ENCODE measurements around the gene PAM. TPM values are rescaled to one million over a fixed set of nuclear protein-coding genes. Genes with fewer than 3 reads are reported as not detected.
A peak's percentile ranks its signal among the peaks of the same experiment; 100 is the strongest.

The PAM gene
- total and polyA plus RNA-seq, 12 donors, result 488 to 1,485 (median 1,074) TPM

- intact Hi-C loops (cut with DNase I), result loop anchor here in 1 of 10 donors (10.0 kb wide), 1 partner anchor 59 kb away; no protein-coding TSS in a partner anchor
- no peak for TF ChIP-seq CTCF (IDR thresholded peaks at IDR 0.05)
- Histone ChIP-seq H3K27ac (peak overlapping the region in 8 of 10 donors; percentile 85 to 95 (median 92)), H3K4me1 (peaks cover 0 to 54% (median 22%) of the 10 kb centered on the region in 9 donors), H3K27me3 (no peaks in the 10 kb centered on the region), H3K36me3 (peaks cover 0 to 3% (median 0%) of the 10 kb centered on the region in 9 donors), H3K9me3 (peaks cover 0 to 8% (median 0%) of the 10 kb centered on the region in 11 donors), H3K4me3 (peak overlapping the region in 1 of 10 donors; percentile 12)
- no peak for ATAC-seq
- DNase-seq, result no peak
Measured at GRCh38 chr5:102863764-102864560, 108.9 kb downstream of the PAM start.

GRCh38 chr5:102865171-102865509 is 110.0 kb downstream of the PAM start:
- peaks cover 0 to 8% (median 0%) of the 10 kb centered on the region in 11 donors for H3K9me3 ChIP-seq
- H3K27ac ChIP-seq, result peak overlapping the region; percentile 38 to 95 (median 91)
- no peak for TF ChIP-seq CTCF (IDR thresholded peaks at IDR 0.05)
- DNase-seq (no peak), ATAC-seq (peak in 3 of 8 donors; percentile 6 to 13 (median 12))
- 4 to 9% methylated on average over 3 of the region's 3 CpGs for WGBS, 2 donors
- H3K4me1 ChIP-seq, result peaks cover 0 to 57% (median 25%) of the 10 kb centered on the region in 9 donors
- intact Hi-C loops (cut with DNase I), result loop anchor here in 6 of 10 donors (5.0 to 10.0 kb wide), 5 partner anchors 60 to 102 kb away; no protein-coding TSS in a partner anchor
- peaks cover 0 to 13% (median 0%) of the 10 kb centered on the region in 9 donors for H3K36me3 ChIP-seq
- peak overlapping the region; percentile 56 to 83 (median 72) for H3K4me3 ChIP-seq
- H3K27me3 ChIP-seq, result no peaks in the 10 kb centered on the region

DNA sequence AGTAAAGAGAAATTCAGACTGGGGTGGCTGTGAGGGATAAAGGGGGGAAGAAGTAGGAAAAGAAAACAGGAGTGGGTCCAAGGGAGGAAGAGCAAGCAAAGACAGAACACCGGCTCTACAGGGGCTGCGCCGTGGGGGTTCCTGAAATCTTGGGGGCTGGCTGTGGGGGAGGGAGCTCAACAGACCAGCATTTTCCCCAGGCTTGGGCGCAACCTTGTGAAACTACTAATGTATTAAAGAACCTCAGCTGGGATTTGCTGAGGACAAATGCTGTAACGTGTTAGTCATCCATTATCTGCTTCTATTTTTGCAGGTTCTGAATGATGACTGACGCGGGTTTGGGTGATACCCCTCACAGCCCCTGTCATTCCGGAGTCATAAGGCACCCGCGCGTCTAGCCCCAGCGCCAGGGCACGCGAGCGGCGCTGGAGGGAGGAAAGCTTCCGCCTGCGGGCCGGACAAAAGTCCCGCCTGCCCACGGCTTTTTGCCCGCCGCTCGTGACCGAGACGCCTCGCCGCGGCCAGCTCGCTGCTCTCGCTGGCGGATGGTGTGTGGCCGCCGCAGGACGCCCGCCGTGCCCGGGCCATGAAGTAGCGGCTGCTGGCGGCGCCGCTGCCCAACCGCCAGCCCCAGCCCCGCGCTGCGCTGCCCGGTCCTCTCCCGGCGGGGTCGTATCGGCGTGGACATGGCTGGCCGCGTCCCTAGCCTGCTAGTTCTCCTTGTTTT is 110.6 kb downstream of the PAM start:
- peak; percentile 89 to 98 (median 94) for ATAC-seq
- Histone ChIP-seq H3K27ac (peak overlapping the region; percentile 78 to 95 (median 91)), H3K4me1 (peaks cover 0 to 62% (median 25%) of the 10 kb centered on the region in 9 donors)

More for the DNA sequence above, 110.6 kb downstream of the PAM start:
- H3K36me3 ChIP-seq, result peaks cover 0 to 14% (median 0%) of the 10 kb centered on the region in 9 donors
- no peaks in the 10 kb centered on the region for H3K27me3 ChIP-seq
- peak in 1 of 9 donors; percentile 10 for TF ChIP-seq CTCF (IDR thresholded peaks at IDR 0.05)
- H3K9me3 ChIP-seq, result peaks cover 0 to 7% (median 0%) of the 10 kb centered on the region in 11 donors
- peak; percentile 78 to 83 for DNase-seq
- intact Hi-C loops (cut with DNase I), result loop anchor here in 6 of 10 donors (2.0 to 10.0 kb wide), 6 partner anchors 61 to 102 kb away; no protein-coding TSS in a partner anchor
- 0% methylated on average over 53 to 54 of the region's 54 CpGs for WGBS, 2 donors
- H3K4me3 ChIP-seq, result peak overlapping the region; percentile 56 to 83 (median 72)

Data from heart right ventricle (tissue), 16 donors.